Measurements from ENCODE around the gene ZNF354B. TPM values are rescaled to one million over a fixed set of nuclear protein-coding genes. Genes with fewer than 3 reads are reported as not detected.

Gene ZNF354B
- total and polyA plus RNA-seq, 2 experiments from 2014 or later = 9.0 to 12.3 TPM

DNA sequence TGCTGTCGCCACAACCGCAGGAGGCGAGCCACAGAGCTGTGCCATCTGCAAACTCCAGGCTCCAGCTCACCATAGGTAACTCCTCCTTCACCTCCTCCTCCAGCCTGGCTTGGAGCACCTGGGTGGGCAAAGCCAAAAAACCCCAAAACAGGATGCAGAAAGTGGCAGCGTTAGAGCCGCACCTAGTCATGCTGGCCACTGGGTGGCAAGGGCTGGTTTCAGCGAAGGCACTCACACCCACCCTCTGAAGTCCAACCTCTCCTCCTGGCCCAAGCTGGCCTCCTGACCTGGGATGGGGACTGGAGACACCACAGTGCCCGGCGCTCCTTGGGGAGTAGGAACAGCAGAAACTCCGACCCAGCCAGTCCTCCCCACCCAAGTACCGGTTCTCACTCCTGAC lies 28.7 kb upstream of the ZNF354B start:
- no peaks in the 10 kb centered on the region for H3K36me3 ChIP-seq (ENCODE audit: insufficient read depth)
- no peaks in the 10 kb centered on the region for H3F3A ChIP-seq (replicated peaks; ENCODE audit: low read depth)
- Mint-ChIP-seq H3K4me3 (no peak overlapping the region), H3K36me3 (ENCODE audit: low read depth) (peaks cover 7% of the 10 kb centered on the region; the same call in 1 of the 3 replicates), H3K4me1 (peaks cover 4% of the 10 kb centered on the region; the same call in 1 of the 3 replicates), H3K27me3 (ENCODE audit: insufficient read depth, low read depth, poor library complexity) (peaks cover 5% of the 10 kb centered on the region), H3K9me3 (peaks cover 84% of the 10 kb centered on the region), H3K27ac (no peak overlapping the region)
- H3K9me2 ChIP-seq (ENCODE audit: insufficient read depth) = 0 out of 2 replicates have a peak, but pooled peaks cover 3% of the 10 kb centered on the region
- peaks cover 9% of the 10 kb centered on the region for H3K4me1 ChIP-seq (ENCODE audit: insufficient read depth)
- H4K20me1 ChIP-seq (replicated peaks; ENCODE audit: insufficient read depth) = no peaks in the 10 kb centered on the region
- no peak overlapping the region for H3K4me2 ChIP-seq
- H3K79me2 ChIP-seq (replicated peaks; ENCODE audit: insufficient read depth) = no peaks in the 10 kb centered on the region
- no peak overlapping the region for H3K27ac ChIP-seq (ENCODE audit: low read depth)
- peak; percentile 52 for DNase-seq (ENCODE audit: low spot score)
- no peaks in the 10 kb centered on the region for H3K27me3 ChIP-seq (ENCODE audit: insufficient read depth)
- H3K4me3 ChIP-seq = no peak overlapping the region
- no peak for TF ChIP-seq EZH2 (IDR thresholded peaks at IDR 0.05; ENCODE audit: low read depth, unreplicated experiment)
- TF ChIP-seq, protein P1, sequence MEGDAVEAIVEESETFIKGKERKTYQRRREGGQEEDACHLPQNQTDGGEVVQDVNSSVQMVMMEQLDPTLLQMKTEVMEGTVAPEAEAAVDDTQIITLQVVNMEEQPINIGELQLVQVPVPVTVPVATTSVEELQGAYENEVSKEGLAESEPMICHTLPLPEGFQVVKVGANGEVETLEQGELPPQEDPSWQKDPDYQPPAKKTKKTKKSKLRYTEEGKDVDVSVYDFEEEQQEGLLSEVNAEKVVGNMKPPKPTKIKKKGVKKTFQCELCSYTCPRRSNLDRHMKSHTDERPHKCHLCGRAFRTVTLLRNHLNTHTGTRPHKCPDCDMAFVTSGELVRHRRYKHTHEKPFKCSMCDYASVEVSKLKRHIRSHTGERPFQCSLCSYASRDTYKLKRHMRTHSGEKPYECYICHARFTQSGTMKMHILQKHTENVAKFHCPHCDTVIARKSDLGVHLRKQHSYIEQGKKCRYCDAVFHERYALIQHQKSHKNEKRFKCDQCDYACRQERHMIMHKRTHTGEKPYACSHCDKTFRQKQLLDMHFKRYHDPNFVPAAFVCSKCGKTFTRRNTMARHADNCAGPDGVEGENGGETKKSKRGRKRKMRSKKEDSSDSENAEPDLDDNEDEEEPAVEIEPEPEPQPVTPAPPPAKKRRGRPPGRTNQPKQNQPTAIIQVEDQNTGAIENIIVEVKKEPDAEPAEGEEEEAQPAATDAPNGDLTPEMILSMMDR (conservative IDR thresholded peaks at IDR 0.05; ENCODE audit: low read depth in 2 of 2) = peak; percentile 13 to 28; a peak in 3 of 4 replicates
- peak; percentile 73 for ATAC-seq
- no peak overlapping the region for H2AFZ ChIP-seq

DNA sequence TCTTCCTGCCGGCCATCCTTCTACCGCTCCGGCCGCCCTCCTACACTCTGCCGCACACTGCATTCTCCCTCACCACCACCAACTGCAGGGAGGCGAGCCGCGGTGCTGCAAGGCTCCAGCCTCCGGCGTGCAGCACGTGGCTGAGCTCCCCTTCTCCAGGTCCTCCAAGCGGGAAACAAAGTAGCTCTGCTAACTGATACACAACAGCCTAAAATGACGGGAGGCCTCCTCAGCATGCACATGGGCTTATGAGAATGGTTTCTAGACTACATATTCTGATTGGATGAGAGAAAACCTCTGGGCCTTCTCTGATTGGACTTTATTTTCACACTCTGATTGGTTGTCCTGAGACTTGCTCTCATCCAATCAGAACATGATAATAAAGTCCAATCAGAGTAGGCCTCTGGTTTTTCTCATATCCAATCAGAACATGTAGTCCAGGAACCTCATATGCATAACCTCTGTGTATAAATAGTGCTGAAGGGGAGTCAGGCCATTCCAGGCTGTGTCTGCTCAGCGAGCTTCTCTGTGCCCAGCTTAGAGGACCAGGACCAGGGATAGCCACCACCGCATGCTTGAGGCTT lies 27.0 kb upstream of the ZNF354B start:
- H3K27me3 Mint-ChIP-seq (ENCODE audit: insufficient read depth, low read depth, poor library complexity) = peaks cover 5% of the 10 kb centered on the region
- Histone ChIP-seq H3K9me2 (ENCODE audit: insufficient read depth) (0 out of 2 replicates have a peak, but pooled peaks cover 4% of the 10 kb centered on the region), H3K27ac (ENCODE audit: low read depth) (no peak overlapping the region), H3K4me1 (ENCODE audit: insufficient read depth) (no peaks in the 10 kb centered on the region), H3K27me3 (ENCODE audit: insufficient read depth) (no peaks in the 10 kb centered on the region), H3F3A (replicated peaks; ENCODE audit: low read depth) (no peaks in the 10 kb centered on the region), H3K79me2 (replicated peaks; ENCODE audit: insufficient read depth) (no peaks in the 10 kb centered on the region), H3K4me3 (no peak overlapping the region), H3K36me3 (ENCODE audit: insufficient read depth) (no peaks in the 10 kb centered on the region), H3K4me2 (no peak overlapping the region), H4K20me1 (replicated peaks; ENCODE audit: insufficient read depth) (no peaks in the 10 kb centered on the region), H2AFZ (no peak overlapping the region)
- H3K27ac Mint-ChIP-seq = no peak overlapping the region
- no peak overlapping the region for H3K4me3 Mint-ChIP-seq
- DNase-seq (ENCODE audit: low spot score) = peak; percentile 9
- H3K36me3 Mint-ChIP-seq (ENCODE audit: low read depth) = peaks cover 7% of the 10 kb centered on the region; the same call in 1 of the 3 replicates
- no peak; the same call in 2 of the 3 replicates for ATAC-seq
- peaks cover 85% of the 10 kb centered on the region for H3K9me3 Mint-ChIP-seq
- H3K4me1 Mint-ChIP-seq = no peaks in the 10 kb centered on the region; the same call in 2 of the 3 replicates
- no peak for TF ChIP-seq EZH2 (IDR thresholded peaks at IDR 0.05; ENCODE audit: low read depth, unreplicated experiment)
- TF ChIP-seq, protein P2, sequence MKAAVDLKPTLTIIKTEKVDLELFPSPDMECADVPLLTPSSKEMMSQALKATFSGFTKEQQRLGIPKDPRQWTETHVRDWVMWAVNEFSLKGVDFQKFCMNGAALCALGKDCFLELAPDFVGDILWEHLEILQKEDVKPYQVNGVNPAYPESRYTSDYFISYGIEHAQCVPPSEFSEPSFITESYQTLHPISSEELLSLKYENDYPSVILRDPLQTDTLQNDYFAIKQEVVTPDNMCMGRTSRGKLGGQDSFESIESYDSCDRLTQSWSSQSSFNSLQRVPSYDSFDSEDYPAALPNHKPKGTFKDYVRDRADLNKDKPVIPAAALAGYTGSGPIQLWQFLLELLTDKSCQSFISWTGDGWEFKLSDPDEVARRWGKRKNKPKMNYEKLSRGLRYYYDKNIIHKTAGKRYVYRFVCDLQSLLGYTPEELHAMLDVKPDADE (IDR thresholded peaks at IDR 0.05) = no peak
- no peak for TF ChIP-seq CREB1 (CRISPR knock-in tag; IDR thresholded peaks at IDR 0.05; ENCODE audit: low read depth)
- TF ChIP-seq, protein P3, sequence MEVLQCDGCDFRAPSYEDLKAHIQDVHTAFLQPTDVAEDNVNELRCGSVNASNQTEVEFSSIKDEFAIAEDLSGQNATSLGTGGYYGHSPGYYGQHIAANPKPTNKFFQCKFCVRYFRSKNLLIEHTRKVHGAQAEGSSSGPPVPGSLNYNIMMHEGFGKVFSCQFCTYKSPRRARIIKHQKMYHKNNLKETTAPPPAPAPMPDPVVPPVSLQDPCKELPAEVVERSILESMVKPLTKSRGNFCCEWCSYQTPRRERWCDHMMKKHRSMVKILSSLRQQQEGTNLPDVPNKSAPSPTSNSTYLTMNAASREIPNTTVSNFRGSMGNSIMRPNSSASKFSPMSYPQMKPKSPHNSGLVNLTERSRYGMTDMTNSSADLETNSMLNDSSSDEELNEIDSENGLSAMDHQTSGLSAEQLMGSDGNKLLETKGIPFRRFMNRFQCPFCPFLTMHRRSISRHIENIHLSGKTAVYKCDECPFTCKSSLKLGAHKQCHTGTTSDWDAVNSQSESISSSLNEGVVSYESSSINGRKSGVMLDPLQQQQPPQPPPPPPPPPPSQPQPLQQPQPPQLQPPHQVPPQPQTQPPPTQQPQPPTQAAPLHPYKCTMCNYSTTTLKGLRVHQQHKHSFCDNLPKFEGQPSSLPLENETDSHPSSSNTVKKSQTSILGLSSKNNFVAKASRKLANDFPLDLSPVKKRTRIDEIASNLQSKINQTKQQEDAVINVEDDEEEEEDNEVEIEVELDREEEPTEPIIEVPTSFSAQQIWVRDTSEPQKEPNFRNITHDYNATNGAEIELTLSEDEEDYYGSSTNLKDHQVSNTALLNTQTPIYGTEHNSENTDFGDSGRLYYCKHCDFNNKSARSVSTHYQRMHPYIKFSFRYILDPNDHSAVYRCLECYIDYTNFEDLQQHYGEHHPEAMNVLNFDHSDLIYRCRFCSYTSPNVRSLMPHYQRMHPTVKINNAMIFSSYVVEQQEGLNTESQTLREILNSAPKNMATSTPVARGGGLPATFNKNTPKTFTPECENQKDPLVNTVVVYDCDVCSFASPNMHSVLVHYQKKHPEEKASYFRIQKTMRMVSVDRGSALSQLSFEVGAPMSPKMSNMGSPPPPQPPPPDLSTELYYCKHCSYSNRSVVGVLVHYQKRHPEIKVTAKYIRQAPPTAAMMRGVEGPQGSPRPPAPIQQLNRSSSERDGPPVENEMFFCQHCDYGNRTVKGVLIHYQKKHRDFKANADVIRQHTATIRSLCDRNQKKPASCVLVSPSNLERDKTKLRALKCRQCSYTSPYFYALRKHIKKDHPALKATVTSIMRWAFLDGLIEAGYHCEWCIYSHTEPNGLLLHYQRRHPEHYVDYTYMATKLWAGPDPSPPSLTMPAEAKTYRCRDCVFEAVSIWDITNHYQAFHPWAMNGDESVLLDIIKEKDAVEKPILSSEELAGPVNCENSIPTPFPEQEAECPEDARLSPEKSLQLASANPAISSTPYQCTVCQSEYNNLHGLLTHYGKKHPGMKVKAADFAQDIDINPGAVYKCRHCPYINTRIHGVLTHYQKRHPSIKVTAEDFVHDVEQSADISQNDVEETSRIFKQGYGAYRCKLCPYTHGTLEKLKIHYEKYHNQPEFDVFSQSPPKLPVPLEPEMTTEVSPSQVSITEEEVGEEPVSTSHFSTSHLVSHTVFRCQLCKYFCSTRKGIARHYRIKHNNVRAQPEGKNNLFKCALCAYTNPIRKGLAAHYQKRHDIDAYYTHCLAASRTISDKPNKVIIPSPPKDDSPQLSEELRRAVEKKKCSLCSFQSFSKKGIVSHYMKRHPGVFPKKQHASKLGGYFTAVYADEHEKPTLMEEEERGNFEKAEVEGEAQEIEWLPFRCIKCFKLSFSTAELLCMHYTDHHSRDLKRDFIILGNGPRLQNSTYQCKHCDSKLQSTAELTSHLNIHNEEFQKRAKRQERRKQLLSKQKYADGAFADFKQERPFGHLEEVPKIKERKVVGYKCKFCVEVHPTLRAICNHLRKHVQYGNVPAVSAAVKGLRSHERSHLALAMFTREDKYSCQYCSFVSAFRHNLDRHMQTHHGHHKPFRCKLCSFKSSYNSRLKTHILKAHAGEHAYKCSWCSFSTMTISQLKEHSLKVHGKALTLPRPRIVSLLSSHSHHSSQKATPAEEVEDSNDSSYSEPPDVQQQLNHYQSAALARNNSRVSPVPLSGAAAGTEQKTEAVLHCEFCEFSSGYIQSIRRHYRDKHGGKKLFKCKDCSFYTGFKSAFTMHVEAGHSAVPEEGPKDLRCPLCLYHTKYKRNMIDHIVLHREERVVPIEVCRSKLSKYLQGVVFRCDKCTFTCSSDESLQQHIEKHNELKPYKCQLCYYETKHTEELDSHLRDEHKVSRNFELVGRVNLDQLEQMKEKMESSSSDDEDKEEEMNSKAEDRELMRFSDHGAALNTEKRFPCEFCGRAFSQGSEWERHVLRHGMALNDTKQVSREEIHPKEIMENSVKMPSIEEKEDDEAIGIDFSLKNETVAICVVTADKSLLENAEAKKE (CRISPR knock-in tag; IDR thresholded peaks at IDR 0.05) = no peak
- TF ChIP-seq, protein P4, sequence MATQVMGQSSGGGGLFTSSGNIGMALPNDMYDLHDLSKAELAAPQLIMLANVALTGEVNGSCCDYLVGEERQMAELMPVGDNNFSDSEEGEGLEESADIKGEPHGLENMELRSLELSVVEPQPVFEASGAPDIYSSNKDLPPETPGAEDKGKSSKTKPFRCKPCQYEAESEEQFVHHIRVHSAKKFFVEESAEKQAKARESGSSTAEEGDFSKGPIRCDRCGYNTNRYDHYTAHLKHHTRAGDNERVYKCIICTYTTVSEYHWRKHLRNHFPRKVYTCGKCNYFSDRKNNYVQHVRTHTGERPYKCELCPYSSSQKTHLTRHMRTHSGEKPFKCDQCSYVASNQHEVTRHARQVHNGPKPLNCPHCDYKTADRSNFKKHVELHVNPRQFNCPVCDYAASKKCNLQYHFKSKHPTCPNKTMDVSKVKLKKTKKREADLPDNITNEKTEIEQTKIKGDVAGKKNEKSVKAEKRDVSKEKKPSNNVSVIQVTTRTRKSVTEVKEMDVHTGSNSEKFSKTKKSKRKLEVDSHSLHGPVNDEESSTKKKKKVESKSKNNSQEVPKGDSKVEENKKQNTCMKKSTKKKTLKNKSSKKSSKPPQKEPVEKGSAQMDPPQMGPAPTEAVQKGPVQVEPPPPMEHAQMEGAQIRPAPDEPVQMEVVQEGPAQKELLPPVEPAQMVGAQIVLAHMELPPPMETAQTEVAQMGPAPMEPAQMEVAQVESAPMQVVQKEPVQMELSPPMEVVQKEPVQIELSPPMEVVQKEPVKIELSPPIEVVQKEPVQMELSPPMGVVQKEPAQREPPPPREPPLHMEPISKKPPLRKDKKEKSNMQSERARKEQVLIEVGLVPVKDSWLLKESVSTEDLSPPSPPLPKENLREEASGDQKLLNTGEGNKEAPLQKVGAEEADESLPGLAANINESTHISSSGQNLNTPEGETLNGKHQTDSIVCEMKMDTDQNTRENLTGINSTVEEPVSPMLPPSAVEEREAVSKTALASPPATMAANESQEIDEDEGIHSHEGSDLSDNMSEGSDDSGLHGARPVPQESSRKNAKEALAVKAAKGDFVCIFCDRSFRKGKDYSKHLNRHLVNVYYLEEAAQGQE (IDR thresholded peaks at IDR 0.05; ENCODE audit: unreplicated experiment) = no peak
- no peak for TF ChIP-seq JUNB (IDR thresholded peaks at IDR 0.05; ENCODE audit: unreplicated experiment)
- TF ChIP-seq NANOG (IDR thresholded peaks at IDR 0.05; ENCODE audit: borderline replicate concordance) = no peak

Data from GM23338 (cell line).